SK-N-MC (cell line): ENCODE measurements around the gene NXN.

Experiments
- EZH2 ChIP-seq: fragments of 200-600 bp; sonication (generic); IDR thresholded peaks from one replicate; pipeline ENCODE4 v1.6.1; 2017; ENCODE audit warnings: antibody characterized with exemption
- FOXP2 ChIP-seq: optimal IDR thresholded peaks from 2 replicates; pipeline ENCODE3; 2011; ENCODE audit warnings: mild to moderate bottlenecking, moderate library complexity; ENCODE audit not compliant: insufficient read depth; ENCODE audit errors: extremely low read length, control extremely low read depth
- POLR2AphosphoS5 ChIP-seq: IDR thresholded peaks from 2 replicates; pipeline ENCODE4 v1.6.1; 2012; ENCODE audit warnings: mild to moderate bottlenecking, low read depth, low read length, borderline replicate concordance

DNA sequence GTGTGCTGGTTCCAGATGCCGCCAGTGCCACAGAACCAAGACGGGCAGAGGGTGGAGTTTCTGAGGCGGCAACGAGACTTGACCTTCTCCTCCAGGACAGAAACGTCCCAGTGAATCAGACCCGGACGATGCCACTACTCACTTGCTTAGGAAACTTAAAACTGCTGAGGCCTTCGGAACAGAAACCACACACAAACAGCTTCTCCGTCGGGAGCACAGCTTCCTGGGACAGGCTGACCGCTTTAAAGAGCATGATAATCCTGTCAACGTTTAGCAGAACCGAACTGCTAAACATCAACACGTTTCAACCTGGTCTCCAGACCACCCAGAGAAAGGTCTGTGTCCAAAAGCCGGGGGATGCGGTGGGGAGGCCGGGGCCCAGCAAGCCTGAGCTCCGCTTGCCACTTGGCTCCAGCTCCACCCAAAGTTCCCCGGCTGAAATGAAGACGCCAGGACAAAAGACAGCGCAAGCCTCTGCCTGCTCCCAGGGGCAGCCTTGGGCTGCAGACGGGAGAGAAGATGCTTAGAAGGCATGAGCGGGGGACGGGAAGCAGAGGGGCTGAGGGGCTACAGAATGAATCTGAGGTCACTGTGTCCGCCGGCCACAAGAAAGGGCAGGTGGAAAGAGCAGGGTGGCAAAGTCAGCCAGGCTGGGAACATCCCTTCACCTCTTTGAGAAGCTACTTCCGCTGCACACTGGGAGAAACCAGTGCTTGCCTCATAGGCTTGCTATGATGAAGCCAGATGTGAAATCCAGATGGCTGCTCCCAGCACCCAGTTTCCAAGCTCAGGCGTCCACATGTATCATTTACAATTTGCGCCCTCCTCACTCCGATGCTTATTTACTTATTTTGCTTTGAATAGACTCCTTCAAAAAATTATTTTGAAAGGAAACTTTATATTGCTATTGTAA is 128.5 kb downstream of the NXN start:
- TF ChIP-seq EZH2 (no peak), POLR2AphosphoS5 (no peak), FOXP2 (no peak)
